EH (cell line): Measurements from ENCODE around the gene AKAP10.
A peak's percentile ranks its signal among the peaks of the same experiment; 100 is the strongest.
"Not testable (repeated sequence)": the region's sequence is repeated elsewhere in the genome, so short reads cannot be mapped to it uniquely, and the experiment has no call there.

ENCODE experiments used
- DNase-seq: peaks from one replicate; pipeline ENCODE4 v3.0.0-alpha.2; 2015; ENCODE audit warnings: low read depth

Gene AKAP10

DNA sequence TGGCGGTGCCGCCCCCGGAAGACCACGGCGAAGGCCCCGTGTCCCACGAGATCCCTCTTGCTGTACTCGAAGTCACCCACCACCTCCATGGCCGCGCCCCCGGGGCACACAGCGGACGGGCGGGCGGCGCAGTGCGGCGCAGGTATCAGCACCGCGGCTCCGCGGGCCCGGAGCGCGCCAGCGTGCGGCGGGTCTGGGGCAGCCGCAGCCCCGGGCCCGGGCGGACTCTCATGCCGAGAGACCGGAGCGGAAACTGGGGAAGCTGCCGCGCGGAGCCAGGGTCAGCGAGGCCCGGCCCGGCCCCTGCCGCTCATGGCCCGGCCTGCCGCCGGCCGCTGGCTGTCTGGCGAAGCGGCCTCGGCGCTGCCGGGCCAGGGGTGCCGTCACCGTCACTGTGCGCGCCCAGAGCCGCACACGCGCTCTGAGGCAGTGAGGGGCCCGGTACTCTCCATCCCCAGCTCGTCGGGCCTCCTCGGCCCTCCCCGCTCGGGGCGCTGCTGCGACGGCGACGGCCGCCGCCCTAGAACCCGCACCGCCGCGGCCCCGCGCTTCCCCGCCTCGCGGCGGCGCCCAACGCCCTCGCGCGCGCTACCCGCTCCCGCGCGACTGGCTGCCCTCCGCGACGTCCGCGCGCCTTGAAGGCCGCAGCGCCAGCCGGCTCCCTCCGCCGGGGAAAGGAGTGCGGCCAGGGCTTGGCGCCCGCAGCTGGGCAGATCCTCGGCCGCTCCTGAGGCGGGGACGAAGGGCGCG, 110.1 kb downstream of the AKAP10 start, which contains the start of gene ULK2:
Gene ULK2 (minus strand): TSS at position 608 of the 750 bp plus-strand sequence. CDS start 519 bp downstream, at position 89.
- DNase-seq, result peak; percentile 74

DNA sequence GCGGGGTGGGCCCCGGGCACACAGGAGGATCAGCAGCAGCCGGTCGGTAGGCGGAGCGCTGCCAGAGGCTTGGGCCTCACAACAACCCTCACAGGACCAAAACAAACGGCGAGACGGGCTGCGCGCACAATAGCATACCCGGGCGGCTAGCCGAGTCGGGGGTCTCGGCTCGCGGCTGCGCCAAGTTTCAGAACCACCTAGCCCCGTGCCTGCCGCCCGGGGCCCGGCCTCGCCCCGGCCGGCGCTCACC, 110.6 kb downstream of the AKAP10 start:
- peak; percentile 72 for DNase-seq

DNA sequence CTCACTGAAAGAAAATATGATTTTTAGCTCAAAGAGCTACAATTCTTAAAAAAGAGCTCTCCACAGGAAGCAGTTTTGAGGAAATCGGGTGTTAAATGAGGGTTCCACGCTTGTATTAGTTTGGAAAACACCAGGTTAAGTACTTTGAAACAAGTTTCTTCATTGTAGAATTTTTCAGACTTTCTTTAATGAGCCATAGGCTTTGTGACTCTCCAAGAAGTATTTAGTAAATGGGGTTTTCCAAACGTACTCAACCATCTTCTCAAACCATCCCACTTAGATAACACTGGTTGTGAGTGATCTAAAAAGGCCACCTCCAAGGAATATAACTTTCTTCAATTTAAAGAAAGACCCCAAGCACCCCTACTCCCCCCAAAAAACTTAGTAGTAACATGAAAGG, 112.6 kb downstream of the AKAP10 start:
- no peak for DNase-seq

DNA sequence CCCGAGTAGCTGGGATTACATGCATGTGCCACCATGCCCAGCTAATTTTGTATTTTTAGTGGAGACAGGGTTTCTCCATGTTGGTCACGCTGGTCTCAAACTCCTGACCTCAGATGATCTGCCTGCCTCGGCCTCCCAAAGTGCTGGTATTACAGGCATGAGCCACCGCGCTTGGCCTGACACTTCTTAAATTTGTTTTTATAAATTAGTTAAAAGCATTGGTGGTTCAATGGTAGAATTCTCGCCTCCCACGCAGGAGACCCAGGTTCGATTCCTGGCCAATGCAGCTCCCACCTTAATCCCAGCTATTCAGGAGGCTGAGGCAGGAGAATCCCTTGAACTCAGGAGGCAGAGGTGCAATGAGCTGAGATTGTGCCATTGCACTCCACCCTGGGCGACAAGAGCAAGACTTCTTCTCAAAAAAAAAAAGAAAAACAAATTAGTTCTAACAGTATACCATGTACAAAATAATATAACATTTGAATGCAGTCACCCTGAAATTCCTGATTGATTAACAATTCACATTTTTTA, 116.9 kb downstream of the AKAP10 start:
- DNase-seq, result not testable (repeated sequence)

DNA sequence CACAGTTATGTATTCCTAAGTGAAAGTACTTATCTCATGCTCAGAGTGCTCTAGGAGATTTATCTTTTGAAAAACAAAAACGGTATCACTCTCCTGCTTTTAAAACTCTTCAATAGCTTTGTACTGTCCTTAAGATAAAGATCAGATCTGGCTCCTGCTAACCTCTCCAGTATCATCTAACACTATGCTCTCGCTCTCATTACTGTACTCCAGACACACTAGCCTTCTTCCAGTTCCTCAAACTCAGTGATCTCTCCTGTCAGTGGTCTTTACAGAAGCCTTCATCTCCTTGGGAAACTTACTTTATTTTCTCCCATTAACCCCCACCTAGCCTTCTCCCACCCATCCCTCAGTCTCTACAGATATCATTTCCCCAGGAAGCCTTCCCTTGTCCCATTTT, 120.0 kb downstream of the AKAP10 start:
- no peak for DNase-seq
